AG04449 (cell line): ENCODE data around the gene MIEF2.

Experiments
- CTCF ChIA-PET: fragments of 350-600 bp; formaldehyde crosslinking; extraction: SDS; loops from one replicate; lab custom pipeline; 2021; ENCODE audit warnings: antibody characterized with exemption; lab: Yijun Ruan, JAX
- POLR2A ChIA-PET: fragments of 400-600, 350-600 bp; formaldehyde crosslinking; extraction: SDS; loops from one replicate; lab custom pipeline; 2020; ENCODE audit warnings: antibody characterized with exemption, inconsistent platforms; lab: Yijun Ruan, JAX
- DNase-seq: peaks from one replicate; pipeline ENCODE4 v3.0.0-alpha.2; 2010; ENCODE audit warnings: low read depth, low spot score
- H3K4me3 ChIP-seq: 2 replicates; pipeline ENCODE4 v1.5.1; 2011; ENCODE audit warnings: low read depth, mild to moderate bottlenecking, control low read depth, low read length
- TF ChIP-seq, protein P1 (sequence below): IDR thresholded peaks from one replicate; pipeline ENCODE4 v1.5.1; 2011; ENCODE audit warnings: mild to moderate bottlenecking, moderate library complexity, low read length, control low read depth, inconsistent platforms; ENCODE audit not compliant: insufficient read depth; ENCODE audit errors: missing control alignments

The MIEF2 gene

DNA sequence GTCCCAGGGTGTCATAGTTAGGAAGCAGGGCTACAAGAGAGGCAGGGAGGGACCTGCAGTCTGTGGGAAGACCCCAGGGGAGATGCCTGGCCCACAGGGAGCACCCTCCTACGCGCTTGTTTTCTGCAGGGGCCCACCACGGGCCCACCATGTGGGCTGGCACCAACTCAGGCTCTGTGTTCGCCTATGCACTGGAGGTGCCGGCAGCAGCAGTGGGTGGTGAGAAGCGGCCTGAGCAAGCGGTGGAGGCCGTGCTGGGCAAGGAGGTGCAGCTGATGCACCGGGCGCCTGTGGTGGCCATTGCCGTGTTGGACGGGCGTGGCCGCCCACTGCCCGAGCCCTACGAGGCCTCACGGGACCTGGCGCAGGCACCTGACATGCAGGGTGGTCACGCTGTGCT is 20.0 kb upstream of the MIEF2 start:
- ChIA-PET CTCF (interaction anchor here (1.4 kb wide), 1 partner anchor 9 kb away, joined by 5 read pairs; no protein-coding TSS in a partner anchor), POLR2A (no interaction called here)
- no peak for DNase-seq
- TF ChIP-seq, protein P1, sequence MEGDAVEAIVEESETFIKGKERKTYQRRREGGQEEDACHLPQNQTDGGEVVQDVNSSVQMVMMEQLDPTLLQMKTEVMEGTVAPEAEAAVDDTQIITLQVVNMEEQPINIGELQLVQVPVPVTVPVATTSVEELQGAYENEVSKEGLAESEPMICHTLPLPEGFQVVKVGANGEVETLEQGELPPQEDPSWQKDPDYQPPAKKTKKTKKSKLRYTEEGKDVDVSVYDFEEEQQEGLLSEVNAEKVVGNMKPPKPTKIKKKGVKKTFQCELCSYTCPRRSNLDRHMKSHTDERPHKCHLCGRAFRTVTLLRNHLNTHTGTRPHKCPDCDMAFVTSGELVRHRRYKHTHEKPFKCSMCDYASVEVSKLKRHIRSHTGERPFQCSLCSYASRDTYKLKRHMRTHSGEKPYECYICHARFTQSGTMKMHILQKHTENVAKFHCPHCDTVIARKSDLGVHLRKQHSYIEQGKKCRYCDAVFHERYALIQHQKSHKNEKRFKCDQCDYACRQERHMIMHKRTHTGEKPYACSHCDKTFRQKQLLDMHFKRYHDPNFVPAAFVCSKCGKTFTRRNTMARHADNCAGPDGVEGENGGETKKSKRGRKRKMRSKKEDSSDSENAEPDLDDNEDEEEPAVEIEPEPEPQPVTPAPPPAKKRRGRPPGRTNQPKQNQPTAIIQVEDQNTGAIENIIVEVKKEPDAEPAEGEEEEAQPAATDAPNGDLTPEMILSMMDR: no peak
- H3K4me3 ChIP-seq: no peak overlapping the region

DNA sequence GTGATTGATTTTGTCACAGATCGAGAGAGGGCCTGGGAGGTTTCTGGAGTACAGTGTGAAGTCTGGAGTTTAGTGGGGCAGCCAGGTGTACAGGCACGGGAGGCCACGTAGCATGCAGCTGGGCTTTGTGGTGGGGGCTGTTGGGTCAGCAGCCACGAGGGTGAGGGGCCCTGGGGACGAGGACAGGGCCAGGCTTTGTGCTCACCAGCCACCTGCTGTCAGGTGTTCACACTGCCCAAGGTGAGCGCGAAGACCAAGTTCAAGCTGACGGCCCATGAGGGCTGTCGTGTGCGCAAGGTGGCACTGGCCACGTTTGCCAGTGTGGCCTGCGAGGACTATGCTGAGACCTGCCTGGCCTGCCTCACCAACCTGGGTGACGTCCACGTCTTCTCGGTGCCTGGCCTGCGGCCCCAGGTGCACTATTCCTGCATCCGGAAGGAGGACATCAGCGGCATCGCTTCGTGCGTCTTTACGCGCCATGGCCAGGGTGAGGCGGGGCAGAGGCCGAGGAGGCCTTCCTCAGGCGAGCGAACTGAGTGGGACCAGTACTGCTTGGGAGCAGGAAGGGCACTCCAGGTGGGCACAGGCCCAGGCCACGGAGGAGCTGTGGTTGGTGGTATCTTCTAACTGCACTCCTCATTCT is 19.1 kb upstream of the MIEF2 start:
- ChIA-PET POLR2A (no interaction called here), CTCF (interaction anchor here (1.7 kb wide), 1 partner anchor 100 kb away, joined by 4 read pairs; no protein-coding TSS in a partner anchor)
- no peak for DNase-seq
- TF ChIP-seq, protein P1: no peak
- H3K4me3 ChIP-seq: no peak overlapping the region

DNA sequence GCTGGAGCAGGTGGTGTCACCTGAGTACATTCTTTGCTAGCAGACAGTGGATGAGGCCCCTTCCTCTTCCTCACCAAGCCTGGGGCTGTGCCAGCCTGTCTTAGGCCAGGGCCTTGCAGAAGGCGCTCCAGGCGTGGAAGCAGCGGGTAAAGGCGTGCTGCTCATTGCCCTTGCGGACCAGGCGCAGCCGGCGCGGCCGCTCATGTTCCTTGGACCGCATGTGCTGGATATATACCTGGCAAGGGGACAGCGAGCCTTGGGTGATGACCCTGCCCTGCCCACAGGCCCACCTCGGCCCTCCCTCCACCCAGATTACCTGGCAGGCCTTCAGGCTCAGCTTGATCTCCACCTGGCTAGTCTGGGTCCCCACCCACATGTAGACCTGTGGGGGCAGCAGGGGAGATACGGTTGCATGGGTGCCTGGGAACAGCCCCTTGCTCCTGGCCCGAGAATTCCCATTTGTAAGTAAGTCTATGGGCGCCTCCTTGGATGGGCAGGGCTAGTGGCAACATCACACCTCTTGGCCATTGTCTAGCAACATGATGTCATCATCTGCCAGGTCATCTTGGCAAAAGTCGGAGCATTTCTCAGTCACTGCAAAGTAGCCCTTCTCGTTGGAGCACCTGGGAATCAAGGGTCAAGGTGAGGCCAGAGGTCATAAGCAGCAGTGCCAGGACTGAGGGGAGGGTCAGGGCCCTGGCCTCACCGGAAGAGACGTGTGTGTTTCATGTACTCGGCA is 15.3 kb upstream of the MIEF2 start:
- ChIA-PET CTCF (no interaction called here), POLR2A (no interaction called here)
- H3K4me3 ChIP-seq: no peak overlapping the region
- no peak for DNase-seq
- TF ChIP-seq, protein P1: no peak

DNA sequence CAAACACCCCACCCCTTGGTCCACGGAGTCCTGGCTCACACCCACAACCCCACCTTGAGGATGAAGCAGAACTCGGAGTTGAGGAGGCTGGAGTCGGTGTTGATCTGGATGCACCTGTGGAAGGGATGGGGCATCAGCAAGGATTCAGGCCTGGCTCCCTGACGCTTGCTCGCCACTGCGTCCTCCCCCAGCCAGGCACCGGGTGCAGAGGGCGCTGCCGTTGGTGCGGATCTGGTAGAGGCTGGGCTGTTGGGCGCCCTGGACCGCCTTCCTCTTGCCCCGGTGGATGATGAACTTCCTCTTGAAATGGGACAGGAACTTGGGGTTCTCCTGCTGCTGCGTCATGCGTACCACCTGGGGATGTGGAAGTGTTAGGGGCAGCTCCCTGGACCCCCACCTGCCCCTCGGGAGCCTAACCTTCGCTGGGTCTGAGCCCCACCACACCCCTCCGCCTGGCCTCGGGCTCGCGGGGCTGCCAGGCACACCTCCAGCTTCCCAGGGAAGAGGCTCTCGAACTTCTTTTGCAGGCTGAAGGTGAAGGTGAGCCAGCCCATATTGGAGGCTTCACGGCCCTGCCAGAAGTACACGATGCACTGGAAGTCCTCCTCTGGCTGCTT is 14.2 kb upstream of the MIEF2 start:
- TF ChIP-seq, protein P1: no peak
- no peak overlapping the region for H3K4me3 ChIP-seq
- DNase-seq: no peak
- CTCF ChIA-PET: interaction anchor here (1.2 kb wide), 1 partner anchor 29 kb away, joined by 3 read pairs; no protein-coding TSS in a partner anchor
- POLR2A ChIA-PET: no interaction called here

DNA sequence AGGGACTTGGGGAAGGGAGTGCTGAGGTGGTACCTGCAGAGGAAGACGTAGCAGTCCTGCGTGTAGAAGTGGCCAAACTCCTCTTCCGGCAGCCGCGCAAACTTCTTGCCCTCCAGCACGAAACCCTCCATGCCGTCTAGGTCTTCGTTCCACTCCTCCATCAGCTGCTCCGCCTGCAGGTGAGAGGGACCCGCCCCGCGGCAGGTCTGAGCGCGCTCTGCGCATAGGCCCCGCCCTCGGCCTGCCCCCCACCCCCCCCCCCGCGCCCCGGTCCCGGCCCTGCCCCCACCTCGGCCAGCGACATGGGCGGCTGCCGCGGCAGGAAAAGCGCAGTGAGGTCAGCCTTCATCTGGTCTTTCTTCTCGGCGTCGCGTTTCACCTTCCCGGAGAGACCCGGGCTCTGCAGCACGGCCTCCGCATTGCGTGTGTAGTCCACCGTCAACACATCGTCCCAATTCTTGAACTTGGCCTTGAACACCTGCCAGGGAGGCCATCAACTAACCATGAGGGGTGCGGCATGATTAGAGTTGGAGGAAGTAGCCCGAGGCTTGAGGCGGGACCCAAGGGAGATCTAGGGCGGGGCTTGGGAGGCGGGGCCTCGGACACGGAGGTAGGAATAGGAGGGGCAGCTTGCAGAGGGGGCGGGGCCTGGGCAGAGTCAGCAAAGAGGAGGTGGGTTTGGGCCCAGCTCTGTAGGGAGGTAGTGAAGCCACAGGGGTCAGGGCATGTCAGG is 13.4 kb upstream of the MIEF2 start:
- no peak for DNase-seq
- H3K4me3 ChIP-seq: no peak overlapping the region
- TF ChIP-seq, protein P1: no peak
- ChIA-PET CTCF (interaction anchor here (0.9 to 3.6 kb wide), 7 partner anchors 9 to 30 kb away, joined by 3 to 25 read pairs (median 6); partner anchors contain the start of gene MIEF2), POLR2A (interaction anchor here (0.6 kb wide), 1 partner anchor 63 kb away, joined by 3 read pairs; no protein-coding TSS in a partner anchor)
